ENCODE data around the gene TTLL10.
"Not testable (repeated sequence)": the region's sequence is repeated elsewhere in the genome, so short reads cannot be mapped to it uniquely, and the experiment has no call there.

DNA sequence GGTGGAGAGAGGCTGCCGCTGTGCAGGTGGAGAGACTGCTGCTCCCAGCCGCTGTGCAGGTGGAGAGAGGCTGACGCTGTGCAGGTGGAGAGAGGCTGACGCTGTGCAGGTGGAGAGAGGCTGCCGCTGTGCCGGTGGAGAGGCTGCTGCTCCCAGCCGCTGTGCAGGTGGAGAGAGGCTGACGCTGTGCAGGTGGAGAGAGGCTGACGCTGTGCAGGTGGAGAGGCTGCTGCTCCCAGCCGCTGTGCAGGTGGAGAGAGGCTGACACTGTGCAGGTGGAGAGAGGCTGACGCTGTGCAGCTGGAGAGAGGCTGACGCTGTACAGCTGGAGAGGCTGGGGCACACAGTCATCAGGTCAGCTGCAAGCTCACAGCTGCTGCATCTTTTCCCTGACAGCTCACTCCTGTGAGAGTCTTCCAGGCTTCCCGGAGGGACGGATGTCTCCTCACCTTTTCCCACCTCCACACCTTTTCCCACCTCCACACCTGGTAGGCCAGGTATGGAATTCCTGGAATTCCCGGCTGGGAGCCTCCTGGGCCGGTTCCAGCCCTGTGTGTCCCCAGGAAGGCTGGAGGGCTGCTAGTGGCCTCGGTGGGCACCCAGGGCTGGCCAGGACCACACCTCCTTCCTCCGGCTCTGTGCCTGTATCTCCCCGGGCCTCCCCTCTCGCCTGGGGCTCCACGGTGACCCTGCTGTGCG is 2.5 kb downstream of the TTLL10 start:
- not testable (repeated sequence) for TF ChIP-seq POLR2AphosphoS5 (IDR thresholded peaks at IDR 0.05; ENCODE audit: low read depth, low read length); POLR2A (IDR thresholded peaks at IDR 0.05; ENCODE audit: low read depth, low read length); TAF1 (IDR thresholded peaks at IDR 0.05; ENCODE audit: borderline replicate concordance, low read depth, low read length)
